GM19395 (cell line): ENCODE data around the gene SNAI1.
A peak's percentile ranks its signal among the peaks of the same experiment; 100 is the strongest.
"Not testable (repeated sequence)": the region's sequence is repeated elsewhere in the genome, so short reads cannot be mapped to it uniquely, and the experiment has no call there.

Source experiments
- ATAC-seq: cut with Tn5 transposase; IDR thresholded peaks from one replicate; pipeline ENCODE4 v1.9.1; 2021; ENCODE audit warnings: mild to moderate bottlenecking, moderate library complexity; ENCODE audit not compliant: unreplicated experiment

SNAI1 gene

GRCh38 chr20:50011597-50011996 is 28.8 kb downstream of the SNAI1 start:
- not testable (repeated sequence) for ATAC-seq

DNA sequence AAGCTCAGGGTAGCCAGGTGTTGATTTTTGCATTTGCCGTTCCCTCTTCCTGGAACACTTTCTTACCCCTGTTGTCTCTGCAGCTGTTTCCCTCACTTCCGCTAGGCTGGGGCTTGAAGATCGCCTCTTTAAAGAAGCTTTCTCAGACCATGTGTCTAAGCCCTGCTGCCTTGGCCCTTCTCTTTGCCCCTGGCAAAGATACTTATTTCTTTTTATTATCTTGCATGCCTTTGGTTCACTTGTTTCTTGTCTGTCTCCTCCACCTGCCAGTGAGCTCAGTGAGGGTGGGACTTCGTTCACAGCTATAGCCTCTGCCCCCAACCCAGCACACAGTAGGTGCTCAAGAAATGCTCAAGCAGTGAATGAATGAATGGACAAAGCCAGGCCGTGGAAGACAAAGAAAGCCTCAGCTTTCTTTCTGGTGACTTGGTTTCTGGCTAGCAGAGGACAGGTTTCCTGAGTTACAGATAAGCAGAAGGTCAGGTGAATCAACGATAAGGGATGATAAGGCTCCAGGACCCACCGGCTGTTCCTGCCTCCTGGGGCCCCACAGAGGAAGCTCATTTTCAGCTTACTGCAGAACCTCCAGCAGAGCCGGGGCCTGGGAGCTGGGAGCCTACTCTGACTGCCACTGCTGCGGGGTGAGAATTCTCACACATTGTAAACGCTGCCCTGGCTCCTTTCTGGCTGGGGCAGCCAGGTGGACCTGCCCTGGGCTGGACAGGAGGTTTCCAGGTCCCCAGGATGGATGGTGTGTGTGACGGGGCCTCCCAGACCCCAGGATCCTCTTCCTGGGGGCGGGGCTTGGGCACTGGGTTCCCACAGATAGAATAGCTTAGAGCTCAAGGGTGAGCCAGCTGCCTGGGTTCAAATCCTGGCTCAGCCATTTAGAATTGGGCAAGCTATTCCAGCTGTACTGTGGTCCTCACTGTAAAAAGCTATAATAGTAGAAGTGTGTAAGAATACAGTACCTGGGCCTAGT is 29.8 kb downstream of the SNAI1 start:
- ATAC-seq = peak; percentile 76

- ATAC-seq = no peak
Measured at GRCh38 chr20:50013976-50014375, 31.2 kb downstream of the SNAI1 start.

GRCh38 chr20:50014570-50015562 is 32.1 kb downstream of the SNAI1 start:
- no peak for ATAC-seq

DNA sequence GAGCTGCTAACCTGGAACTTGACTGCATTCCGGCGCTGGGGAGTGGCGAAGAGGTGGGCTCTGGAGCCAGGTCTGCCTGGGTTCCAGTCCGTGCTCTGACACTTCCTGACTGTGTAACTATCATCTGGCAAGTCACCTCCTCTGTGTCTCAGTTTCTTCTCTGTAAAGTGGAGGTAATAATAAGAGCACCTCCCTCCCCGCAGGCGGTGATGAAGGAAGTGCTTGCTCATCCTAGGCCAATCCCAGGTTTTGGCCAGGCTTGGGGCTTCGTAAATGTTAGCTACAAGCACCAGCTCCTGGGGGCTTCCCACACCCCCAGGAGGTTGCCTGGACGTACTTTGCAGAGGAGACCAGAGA is 32.8 kb downstream of the SNAI1 start:
- no peak for ATAC-seq

DNA sequence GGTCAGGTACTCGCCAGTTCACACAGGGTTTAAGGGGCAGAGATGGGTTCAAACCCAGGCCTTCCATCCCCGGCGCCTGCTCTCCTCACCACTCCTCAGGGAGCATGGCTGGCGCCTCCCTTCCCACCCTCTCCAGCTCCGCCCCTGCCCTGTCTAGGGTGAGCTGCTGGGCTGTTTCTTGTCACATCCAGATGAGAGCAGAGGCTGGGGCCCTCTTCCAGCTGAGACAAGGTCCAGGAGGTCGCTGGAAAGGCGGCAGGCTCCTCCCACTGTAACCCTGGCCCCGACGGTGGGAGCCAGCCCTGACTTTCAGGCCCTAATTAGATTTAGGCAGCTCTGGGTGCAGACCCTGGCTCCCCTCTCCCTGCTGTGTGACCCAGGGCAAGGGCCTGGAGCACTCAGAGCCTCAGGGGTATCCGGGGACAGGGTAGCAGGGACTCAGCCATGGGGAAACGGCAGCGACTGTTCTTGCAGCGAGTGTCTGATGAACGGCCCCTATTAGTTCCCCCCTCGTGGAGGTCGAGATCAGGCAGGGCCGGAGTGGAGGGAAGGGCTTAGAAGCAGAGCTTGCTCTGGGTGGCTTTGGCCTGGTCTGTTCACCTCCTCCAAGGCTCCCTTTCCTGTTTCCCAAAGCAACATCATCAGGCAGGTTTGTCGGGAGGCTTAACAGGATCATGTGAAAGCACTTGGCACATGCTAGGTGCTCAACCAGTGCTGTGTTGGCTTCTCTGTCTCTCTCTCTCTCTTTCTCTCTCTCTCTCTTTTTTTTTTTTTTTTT is 33.4 kb downstream of the SNAI1 start:
- no peak for ATAC-seq

- ATAC-seq = no peak
Measured at GRCh38 chr20:50017160-50017559, 34.4 kb downstream of the SNAI1 start.

DNA sequence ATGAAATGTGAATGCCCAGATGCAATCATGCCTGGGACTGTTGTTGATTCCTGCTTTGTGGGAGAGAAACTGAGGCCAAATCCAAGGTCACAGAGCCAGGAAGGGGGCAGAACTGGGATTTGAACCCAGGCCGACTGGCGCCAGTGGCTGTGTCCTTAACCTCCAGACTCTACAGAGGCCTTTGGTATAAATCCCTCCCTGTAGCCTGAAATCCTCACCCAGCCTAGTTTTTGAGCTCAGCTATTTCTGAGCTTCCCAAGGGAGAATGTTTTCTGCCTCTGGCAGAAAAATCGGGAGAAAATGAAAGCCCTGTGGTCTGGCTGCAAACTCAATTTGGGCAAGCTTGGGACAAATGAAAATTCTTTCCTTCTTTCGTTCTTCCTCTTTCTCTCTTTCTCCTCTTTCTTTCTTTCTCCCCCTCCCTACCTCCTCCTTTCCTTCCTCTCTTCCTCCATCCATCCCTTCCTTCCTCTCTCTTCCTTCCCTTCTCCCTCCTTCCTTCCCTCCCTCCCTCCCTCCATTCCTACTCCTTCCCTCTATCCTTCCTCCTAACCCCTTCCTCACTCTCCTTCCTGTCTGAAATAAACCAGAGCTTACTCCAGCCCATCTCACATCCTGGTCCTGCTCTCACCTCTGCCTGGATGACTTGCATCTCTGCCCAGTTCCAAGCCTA is 34.9 kb downstream of the SNAI1 start:
- ATAC-seq = no peak

DNA sequence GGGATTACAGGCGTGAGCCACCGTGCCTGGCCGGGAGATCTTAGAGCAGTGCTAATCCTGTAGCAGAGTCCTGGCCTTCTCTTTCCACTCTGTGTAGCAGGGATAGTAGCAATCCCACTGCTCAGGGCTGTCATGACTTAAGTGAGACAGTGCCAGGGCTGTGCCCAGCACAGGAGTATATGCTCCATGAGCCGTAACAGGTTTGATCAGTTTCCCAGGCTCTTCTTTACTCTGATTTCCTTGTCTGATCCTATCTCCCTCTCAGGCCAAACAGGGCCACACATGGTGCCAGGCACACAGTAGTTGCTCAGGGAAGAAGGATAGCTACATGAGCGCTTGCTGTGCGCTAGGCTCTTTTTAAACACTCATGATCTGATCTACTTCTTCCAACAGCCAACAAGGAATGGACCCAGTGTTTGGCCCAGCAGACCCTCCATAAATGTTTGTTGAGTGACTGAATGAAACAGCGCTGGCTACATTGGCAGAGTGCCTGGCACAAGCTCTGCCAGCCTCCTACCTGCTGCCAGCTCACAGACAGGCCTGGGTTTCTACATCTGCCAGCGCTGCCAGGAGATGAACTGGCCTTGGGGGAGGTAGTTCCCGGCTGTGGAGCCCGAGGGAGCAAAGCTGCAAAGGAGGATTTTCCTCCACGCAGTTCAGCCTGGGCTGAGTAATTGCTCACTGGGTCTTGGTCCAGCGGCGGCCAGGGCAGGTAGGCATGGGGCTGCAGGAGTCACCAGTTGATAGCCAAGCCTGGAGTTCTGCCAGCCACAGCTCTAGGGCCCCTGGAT is 36.9 kb downstream of the SNAI1 start:
- no peak for ATAC-seq

- ATAC-seq = no peak
Measured at GRCh38 chr20:50020288-50020687, 37.5 kb downstream of the SNAI1 start.

- no peak for ATAC-seq
Measured at GRCh38 chr20:50022676-50023075, 39.9 kb downstream of the SNAI1 start.

DNA sequence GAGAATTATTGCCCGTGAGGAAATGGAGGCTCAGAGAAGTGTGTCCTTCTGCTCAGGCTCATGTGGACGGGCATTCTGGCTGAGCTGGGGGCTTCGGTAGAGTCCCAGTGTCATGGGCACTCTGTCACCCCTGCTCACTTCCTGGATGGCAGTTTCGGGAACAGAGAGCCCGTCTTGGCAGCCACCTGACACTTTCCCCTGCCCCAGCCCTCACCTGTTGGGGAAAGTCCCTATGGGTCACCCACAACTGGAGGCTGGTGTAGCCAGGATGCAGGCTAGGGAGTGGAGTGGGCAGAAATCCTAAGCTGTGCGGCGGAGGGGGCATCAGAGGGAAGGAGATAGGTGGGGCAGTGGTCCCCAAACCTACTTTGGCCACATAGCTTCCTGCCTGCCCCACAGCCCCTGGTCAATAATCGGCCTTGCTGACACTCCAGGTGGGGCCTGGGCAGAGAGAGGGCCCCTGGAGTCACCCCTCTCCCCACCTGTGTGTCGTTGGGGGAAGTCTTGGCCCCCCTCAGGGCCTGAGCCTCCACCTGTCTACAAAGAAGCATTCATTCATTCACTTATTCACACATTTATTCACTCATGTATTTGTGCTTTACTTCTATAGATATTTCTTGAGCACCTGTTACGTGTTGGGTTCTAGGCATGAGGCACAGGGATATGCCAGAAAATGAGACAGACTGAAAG is 40.5 kb downstream of the SNAI1 start:
- no peak for ATAC-seq

DNA sequence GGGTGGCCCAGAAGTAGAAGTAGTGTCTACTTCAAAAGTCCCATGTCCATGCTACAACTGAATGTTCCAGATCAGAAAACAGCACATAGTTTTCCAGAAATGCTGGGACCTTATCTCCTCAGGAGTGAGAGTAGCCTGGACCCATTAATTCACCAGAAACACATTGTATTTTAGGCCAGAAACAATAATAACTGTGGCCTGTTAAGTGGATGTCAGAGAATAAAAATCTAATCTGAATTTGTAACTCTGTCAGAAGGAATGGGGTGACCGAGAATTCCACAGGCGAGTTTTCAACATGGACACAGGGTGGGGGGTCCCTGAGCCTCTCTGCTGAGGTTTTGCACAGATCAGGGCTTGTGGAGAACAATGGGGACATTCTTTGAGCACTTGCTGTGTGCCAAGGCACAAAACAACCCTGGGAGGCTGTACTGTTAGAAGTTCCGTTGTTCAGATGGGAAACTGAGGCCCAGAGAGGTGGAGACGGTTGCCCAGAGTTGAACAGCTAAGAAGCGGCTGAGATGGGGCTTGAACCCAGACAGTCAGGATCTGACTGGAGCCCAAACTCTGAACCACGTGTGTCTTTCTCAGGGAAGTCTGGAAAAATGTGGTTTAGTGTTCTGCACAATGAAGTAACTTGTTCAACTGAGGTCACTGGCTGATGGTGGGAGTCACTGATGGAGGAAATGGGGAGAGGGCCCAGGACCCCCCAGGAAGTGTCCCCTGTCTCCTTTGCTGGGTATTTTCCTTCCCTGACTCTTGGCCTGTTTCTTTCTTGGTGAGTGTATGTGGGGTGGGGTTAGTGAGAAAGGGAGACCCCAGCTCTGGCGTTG is 44.2 kb downstream of the SNAI1 start:
- no peak for ATAC-seq

GRCh38 chr20:50027611-50028105 is 44.9 kb downstream of the SNAI1 start:
- ATAC-seq = no peak

- ATAC-seq = no peak
Measured at GRCh38 chr20:50029083-50029696, 46.4 kb downstream of the SNAI1 start.

GRCh38 chr20:50029697-50030461 is 47.1 kb downstream of the SNAI1 start:
- ATAC-seq = no peak
